HG03432 (cell line): ENCODE measurements around the gene CILP.
"Not testable (repeated sequence)": the region's sequence is repeated elsewhere in the genome, so short reads cannot be mapped to it uniquely, and the experiment has no call there.

ENCODE experiments used
- ATAC-seq: cut with Tn5 transposase; IDR thresholded peaks from one replicate; pipeline ENCODE4 v1.9.1; 2021; ENCODE audit warnings: mild to moderate bottlenecking, moderate library complexity; ENCODE audit not compliant: unreplicated experiment

CILP gene, protein sequence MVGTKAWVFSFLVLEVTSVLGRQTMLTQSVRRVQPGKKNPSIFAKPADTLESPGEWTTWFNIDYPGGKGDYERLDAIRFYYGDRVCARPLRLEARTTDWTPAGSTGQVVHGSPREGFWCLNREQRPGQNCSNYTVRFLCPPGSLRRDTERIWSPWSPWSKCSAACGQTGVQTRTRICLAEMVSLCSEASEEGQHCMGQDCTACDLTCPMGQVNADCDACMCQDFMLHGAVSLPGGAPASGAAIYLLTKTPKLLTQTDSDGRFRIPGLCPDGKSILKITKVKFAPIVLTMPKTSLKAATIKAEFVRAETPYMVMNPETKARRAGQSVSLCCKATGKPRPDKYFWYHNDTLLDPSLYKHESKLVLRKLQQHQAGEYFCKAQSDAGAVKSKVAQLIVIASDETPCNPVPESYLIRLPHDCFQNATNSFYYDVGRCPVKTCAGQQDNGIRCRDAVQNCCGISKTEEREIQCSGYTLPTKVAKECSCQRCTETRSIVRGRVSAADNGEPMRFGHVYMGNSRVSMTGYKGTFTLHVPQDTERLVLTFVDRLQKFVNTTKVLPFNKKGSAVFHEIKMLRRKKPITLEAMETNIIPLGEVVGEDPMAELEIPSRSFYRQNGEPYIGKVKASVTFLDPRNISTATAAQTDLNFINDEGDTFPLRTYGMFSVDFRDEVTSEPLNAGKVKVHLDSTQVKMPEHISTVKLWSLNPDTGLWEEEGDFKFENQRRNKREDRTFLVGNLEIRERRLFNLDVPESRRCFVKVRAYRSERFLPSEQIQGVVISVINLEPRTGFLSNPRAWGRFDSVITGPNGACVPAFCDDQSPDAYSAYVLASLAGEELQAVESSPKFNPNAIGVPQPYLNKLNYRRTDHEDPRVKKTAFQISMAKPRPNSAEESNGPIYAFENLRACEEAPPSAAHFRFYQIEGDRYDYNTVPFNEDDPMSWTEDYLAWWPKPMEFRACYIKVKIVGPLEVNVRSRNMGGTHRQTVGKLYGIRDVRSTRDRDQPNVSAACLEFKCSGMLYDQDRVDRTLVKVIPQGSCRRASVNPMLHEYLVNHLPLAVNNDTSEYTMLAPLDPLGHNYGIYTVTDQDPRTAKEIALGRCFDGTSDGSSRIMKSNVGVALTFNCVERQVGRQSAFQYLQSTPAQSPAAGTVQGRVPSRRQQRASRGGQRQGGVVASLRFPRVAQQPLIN

DNA sequence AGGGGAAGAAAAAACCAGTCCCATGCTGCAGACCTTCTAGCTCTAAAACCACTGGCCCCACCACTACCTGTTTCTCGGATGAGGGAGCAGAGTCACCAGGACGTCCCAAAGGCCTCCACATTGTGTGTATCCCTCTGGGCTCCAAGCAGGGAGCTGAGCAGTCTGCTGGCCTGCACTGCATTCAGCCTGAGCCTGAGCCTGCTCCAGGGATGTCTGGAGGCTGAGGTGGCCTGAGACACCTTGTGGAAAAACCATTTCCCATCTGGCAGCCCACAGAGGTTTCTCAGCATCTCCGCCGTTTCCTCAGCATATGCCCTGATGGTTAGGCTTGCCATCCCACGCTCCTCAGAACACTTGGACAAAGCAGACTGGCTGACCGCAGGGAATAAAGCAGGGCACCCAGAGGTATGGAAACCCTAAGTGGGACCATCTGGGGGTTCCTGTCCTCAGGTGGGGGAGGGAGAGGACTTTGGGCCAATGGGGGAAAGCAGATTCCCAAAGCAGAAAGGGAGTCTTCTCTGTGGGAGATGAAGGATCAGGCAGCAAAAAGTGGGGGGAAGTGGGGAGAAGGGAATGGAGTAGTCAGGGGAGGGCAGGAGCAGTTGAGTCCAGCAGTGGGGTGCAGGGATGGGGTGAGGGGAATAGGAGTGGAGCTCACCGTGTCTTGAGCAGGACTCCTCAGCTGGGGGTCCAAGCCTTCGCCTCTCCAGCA lies at the start of gene CILP:
Gene CILP (minus strand): TSS at position 704 of the 712 bp plus-strand sequence. CDS start 1,718 bp downstream, outside the sequence.
- no peak for ATAC-seq

DNA sequence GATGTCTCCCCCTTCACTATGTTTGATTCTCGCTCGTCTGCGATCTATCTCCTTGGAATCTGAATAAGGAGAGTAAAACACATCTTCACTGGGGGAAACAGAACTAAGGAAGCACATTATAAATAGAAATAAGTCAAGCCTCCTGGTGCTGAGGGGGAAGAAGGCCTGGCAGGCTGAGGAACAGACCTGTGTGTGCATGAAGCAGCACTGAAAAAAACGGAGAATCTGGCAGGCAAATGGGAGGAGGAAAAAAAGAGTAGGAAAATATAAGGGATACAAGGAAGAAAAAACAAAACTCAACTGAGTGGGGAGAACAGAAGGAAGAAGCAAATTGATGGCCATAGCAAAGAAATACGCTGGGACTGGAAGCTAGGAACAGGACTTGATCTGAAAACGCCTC lies 49.7 kb upstream of the CILP start:
- ATAC-seq: no peak

DNA sequence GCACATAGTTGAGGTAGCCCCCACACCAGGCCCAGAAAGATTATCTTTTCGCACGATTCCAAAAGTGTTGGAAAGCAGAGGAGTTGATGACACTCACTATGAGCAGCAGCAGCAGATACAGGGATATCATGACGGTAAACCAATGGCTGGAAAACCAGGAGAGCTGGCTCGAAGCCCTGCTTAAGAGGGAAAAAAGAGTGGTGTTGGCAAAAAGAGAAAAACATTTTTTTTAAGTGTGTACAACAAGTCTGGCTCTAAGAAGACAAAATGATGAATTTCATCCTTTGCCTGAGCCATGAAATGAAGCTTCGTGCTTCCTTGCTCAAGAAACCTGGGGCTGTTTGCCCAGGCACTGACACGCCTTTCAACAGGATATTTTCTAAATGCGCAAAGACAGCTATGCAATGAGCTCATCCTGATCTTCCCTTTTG lies 48.1 kb upstream of the CILP start:
- ATAC-seq: no peak

DNA sequence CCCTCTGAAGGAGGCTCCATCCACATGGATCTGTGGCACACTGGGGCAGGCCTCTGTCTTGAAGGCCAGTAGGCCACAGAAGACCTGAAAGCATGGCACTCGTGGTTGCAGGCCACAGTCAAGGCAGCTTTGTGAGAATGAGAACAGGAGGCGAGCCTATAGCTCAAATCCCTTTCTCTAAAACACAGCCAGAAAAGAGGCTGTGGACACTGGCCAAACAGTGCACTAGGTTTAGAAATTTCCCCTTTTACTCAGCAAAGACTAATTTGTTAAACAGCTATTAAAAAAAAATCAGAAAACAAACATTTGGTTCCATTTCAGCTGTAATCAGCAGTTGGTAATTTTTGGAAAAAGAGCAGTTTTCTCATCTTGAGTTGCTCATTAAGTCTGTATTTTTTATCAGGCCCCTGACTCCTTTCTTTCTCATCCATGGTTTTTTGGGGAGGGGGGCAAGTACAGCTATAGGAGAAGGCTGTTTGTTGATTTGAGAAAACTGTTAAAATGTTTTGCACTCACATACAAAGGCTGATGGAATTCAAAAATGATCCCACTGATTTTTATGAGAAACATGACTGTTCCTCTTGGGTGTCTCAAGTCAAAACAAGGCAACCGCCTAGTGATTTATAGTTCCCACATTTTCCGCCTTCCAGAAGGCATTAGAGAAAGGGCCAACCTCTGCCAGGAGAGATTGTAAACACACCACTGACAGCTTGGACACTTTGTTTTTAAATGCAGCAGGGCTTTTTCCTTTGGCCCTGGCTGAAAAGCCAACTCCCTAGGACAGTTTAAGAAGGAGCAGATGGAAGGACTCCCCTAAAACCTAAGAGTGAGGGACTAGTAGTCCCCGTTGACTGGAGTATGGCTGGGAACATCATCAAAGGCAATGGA lies 47.3 kb upstream of the CILP start:
- no peak for ATAC-seq

DNA sequence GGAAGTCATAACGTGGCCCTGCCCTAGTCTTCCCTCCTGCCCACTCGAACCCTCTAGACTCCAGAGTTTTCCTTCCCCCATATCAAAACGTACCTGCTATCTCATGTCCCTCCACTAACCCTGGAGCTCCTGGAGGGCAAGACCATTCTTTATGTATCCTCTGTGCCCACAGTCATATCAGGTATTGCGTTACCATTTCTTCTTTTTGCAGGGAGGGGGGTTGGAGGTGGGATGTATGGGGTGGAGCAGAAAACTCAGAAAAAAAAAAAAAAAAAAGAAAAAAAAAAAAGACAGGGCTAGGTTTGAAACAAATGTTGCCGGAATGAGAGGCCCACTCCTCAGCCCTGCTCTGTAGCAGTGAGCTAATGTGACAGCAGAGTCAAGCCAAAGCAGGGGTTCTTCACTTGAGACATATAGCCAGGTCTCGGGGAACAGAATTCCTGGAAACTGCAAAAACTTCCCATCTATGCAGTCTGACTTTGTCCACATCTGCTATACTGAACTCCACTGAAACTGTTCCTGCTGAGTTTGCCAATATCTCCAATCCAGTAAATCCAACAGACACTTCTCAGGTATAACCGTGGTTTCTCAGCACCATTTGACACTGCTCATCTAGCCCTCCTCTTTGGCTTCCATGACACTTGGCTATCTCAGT lies 44.3 kb upstream of the CILP start:
- no peak for ATAC-seq

DNA sequence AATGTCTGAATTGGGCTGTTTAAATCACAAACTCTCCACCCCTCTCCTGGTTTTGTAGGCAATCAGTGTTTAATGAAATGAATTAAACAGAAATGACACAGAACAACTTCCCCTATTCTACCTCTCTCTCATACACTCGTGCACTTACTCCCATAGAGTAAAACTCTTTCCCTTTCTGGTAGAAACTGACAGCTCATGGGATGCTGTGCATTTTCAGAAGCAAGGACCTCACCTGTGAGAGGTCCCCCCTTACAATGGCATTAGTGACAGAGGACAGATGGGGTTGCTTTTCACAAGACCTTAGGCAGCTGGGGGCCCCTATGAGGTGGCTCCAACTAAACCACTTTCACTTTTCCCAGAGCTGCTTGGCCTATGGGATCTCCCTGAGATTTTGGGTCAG lies 43.5 kb upstream of the CILP start:
- ATAC-seq: no peak

DNA sequence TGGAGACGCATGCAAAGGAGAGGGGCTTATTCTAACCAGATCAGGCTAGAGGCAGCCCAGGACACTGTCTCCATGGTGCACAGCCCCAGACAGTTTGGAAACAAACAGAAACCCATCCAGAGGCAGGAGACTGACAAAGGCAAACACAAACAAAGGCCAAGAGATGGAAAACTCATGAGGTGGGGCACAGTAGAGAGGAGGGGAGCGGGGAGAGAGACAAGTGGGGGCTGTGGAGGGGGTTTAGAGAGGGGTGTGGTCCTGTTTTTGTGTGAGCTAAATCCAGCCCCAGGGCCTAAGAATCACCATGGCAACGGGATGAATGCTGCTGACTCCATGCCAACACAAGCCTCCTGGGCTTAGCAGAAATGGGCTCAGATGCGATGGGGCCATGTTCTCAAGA lies 43.1 kb upstream of the CILP start:
- no peak for ATAC-seq

DNA sequence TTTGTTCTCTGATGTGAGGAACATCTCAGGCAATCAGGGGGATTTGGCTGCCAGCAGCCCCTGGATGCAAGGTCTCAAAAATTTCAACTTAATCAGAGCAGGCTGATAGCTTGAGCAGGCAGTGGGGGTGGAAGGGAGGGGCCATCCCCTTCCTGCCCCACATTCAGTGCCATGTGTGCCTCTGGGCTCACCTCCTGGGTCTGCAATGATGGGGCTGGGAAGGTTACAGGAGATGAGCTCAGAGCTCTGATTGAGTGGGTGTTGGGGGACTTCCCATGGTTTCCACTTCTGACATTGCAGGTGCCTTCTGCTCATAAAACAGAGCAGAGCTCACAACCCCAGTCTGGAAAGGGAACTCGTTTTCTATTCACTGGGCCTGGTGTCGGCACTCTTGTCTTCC lies 38.4 kb upstream of the CILP start:
- ATAC-seq: peak; percentile 51

DNA sequence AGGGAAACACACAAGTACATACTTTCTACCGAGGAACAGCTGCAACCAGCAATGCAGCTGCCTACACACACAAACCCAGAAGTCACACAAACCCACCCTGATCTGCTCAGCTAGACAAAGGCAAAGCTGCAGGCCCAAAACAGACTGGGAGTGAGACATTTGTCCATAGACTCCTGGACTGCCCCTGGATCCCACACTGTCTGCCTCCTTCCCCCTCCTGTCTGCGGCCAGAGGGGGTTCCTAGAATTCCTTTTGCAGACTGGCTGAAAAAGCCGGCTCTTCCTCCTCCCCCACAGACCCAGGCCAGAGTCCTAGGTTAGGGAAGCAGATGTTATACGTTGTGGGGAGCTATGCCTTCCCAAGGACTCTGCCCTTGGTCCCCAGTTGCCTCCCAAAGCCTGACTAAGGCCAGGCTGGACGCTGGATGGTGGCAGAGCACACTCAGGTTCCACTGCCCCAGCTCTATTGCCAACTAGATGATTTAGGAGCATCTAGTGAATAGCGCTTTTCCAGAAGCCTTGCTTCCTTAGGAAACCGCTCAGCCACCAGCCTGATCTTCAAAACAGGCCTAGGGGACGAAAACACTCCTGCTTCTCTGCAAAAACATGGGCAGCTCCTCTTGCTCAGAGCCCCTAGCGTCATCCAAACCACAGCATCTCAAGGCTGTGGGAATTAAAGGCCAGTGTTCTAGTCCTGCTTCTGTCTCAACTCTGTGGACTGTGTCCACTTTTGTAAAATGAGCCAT lies 37.4 kb upstream of the CILP start:
- no peak for ATAC-seq

DNA sequence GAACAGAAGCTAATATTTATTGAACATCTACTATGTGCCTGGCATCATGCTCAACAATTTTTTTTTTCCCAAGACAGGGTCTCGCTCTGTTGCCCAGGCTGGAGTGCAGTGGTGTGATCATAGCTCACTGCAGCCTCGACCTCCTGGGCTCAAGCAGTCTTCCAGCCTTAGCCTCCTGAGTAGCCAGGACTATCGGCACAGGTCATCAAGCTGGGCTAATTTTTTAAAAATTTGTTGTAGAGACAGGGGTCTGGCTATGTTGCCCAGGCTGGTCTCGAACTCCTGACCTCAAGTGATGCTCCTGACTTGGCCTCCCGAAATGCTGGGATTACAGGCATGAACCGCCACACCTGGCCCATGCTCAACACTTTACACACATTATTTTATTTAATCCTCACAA lies 35.7 kb upstream of the CILP start:
- ATAC-seq: no peak

DNA sequence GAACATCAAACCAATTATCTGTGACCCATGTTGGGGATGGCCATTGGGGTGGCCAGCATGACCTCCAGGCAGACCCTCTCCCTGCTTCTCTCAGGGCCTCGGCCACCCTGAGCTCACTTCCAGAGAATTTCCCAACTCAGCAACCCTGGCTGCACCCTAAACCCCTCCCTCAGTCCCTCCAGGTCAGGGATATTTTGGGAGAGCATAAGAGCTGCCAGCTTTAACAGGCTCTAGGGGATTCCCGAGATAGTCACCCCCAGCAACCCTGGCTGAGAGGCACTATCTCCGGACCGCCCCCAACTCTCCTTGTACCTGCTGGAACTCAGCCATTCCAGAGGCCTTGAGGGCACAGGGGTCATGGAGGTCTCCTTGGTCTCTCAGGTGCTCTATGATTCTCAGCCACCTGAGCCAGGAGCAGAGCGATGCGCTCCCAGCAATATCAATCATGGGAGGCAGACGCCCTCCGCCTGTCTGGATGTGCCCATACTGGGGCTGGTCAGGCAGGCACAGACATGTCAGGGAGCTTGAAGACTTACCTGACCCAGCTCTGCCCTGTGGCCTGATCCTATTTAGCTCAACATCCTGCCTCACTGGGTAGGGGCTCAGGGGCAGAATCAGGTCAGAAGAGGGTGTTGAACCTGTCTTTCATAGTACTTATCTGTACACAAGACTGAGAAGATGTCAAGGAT lies 34.9 kb upstream of the CILP start:
- no peak for ATAC-seq

DNA sequence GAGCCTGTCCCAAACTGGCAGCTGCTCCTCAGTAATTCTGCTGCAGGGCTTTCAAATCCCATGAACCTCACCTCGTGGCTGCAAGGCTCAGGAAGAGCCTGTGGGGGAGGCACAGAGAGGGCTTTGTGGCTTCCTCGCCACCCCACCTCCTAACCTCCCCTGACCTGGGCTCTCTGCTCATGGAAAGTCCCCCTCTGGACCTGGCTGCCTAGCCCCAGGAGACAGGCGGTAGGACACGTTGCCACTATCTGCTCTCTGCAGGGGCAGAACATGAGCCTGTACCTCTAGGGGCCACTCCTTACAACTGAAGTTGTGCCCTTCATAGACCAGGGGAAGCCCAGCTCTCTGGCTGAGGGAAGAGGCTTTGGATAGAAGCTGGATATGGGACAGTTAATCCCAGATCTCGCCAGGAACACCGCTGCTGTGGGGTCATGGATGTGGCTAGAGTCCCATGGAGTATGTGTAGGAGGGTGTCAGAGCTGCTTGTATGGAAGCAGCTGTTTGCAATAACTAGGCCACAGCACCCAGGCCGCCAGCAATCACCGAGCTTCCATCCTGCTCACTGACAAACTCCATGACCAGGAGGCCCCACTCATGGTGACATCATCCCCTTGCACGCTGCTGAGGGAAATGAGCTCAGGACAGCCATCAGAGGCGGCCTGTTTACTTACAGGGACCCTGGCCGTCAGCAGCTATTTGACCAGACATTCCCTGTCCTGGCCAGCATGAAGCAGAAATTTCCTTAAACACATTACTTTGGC lies 34.0 kb upstream of the CILP start:
- no peak for ATAC-seq

DNA sequence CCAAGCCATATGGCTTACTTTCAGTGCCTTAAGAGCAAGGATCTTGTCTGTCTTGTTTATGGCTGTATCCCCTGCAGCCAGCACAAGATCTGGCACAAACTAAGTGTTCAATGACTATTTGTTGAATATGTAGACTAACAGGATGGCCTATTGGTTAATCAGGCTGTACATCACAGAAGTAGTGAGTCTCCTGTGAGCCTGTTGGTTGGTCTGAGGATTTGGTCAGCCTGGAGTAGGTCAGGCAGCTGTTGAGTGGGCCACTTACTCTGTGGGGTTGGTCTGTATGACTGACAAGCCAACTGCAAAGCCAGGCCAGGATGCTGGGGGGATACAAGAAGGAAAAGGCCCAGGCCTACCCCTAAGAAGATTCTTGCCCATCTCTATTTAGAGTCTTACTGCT lies 33.4 kb upstream of the CILP start:
- no peak for ATAC-seq

DNA sequence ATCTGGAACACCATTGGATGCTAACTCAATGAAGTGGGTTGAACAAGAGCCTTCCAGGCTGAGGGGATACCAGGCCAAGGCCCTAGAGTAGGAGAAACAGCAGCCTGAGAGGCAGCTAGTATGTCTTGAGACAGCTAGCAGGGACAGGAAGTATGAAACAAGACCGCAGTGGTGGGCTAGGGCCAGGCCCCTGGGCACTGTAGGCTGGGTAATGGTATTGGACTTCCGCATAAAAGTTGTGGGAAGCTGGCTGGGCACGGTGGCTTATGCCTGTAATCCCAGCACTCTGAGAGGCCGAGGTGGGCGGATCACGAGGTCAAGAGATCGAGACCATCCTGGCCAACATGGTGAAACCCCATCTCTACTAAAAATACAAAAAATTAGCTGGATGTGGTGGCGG lies 25.2 kb upstream of the CILP start:
- ATAC-seq: not testable (repeated sequence)

DNA sequence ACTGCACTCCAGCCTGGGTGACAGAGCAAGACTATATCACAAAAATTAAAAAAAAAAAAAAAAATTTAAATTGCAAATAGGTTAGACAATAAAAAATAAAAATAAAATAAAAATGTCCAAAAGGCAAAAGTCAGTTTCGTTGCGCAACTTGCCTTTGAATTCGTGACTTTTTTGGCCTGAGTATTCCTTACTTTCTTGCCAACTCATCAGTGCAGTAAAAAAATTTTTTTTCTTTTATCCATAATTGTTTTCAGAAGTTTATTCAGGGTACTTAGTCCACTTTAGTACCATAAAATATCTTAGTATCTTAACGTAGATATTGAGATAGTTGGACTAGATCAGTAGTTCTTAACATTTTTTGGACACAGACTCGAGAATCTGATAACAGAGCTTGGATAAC lies 22.4 kb upstream of the CILP start:
- no peak for ATAC-seq

DNA sequence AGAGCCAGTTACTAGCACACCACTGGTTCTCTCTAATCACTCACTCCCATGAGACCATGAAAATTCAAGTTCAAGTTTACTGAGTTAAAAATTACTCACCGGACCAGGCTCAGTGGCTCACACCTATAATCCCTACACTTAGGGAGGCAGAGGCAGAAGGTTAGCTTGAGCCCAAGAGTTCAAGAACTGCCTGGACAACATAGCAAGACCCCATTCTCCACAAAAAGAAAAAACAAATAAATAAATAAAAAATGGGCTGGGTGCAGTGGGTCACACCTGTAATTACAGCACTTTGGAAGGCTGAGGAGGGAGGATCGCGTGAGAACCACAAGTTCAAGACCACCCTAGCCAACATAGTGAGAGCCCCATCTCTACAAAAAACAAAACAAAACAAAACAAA lies 21.2 kb upstream of the CILP start:
- ATAC-seq: no peak

DNA sequence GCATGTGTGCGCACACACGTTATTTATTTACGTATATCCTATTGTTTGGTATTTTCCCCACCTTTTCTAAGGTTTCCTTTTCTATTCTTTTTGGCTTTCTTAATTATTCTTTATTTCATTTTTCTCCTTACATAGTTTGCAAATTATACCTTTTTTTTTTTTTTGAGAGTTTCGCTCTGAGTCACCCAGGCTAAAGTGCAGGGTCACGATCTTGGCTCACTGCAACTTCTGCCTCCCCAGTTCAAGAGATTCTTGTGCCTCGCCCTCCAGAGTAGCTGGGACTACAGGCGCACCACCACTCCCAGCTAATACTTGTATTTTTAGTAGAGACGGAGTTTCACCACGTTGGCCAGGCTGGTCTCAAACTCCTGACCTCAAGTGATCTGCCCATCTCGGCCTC lies 20.0 kb upstream of the CILP start:
- ATAC-seq: no peak
